Type B pancreatic cell (in vitro differentiated cells): Measurements from ENCODE around the gene TMEM203. TPM values are rescaled to one million over a fixed set of nuclear protein-coding genes. Genes with fewer than 3 reads are reported as not detected.

Source experiments
- DNase-seq: peaks from one replicate; pipeline ENCODE4 v3.0.0; 2021; ENCODE audit warnings: mixed read lengths; ENCODE audit not compliant: unreplicated experiment; ENCODE audit errors: extremely low spot score
- H3K27ac Mint-ChIP-seq: 2 replicates; pipeline ENCODE4 v1.8.0; 2021; ENCODE audit warnings: mild to moderate bottlenecking, mixed read lengths
- H3K27me3 Mint-ChIP-seq: 2 replicates; pipeline ENCODE4 v1.8.0; 2021; ENCODE audit warnings: mixed read lengths
- H3K36me3 Mint-ChIP-seq: 2 replicates; pipeline ENCODE4 v1.8.0; 2021; ENCODE audit warnings: mixed read lengths
- H3K4me1 Mint-ChIP-seq: one replicate; pipeline ENCODE4 v1.8.0; 2021; ENCODE audit warnings: mixed read lengths; ENCODE audit not compliant: unreplicated experiment
- H3K4me3 Mint-ChIP-seq: 2 replicates; pipeline ENCODE4 v1.8.0; 2021; ENCODE audit warnings: mild to moderate bottlenecking, mixed read lengths
- H3K9me3 Mint-ChIP-seq: 2 replicates; pipeline ENCODE4 v1.8.0; 2021; ENCODE audit warnings: mixed read lengths
- total RNA-seq: library from RNA; stranded (reverse); gene quantifications from 2 replicates; pipeline ENCODE4 v1.2.1, GENCODE V29; 2021; ENCODE audit warnings: low replicate concordance
- TF ChIP-seq, protein P1 (sequence below): fragments of 200-600 bp; sonication (generic); conservative IDR thresholded peaks from 2 replicates; pipeline ENCODE4 v1.5.0; 2021; ENCODE audit warnings: antibody characterized with exemption, mild to moderate bottlenecking

The TMEM203 gene
- total RNA-seq, 1 donor from 2014 or later, result 46.3 TPM

DNA sequence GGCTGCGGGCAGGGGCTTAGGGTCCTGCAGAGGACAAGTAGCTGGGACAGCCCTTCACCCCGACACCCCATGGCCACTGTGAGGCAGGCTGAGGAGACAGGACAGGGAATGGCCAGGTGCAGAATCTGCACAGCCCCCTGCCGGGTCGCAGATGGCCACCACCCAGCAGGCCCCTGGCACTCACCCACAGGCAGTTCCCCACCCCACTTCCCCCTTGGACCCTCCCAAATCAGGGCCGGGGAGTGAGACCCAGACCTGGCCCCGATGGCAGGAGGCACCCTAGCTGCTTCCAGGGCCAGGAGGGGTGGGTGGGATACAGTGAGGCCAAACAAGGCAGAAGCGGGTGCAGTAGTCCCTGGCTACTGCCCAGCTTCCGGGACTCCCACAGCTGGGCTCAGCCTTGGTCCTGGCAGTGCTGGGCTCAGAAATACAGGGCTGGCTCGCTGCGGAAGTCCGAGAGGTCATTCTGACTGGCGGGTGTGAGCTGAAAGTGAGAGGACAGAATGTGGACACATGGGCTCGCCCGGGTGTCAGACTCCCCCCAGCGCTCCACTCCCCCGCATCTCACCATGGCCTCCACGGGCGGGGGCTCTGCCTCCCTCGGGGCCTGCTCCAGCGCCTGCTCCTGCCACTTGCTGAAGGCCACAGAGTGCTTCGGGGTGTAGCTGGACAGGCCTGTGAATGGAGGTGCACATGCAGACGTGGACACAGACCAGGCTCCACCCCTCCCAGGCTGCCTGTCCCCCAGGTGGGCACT lies 13.6 kb downstream of the TMEM203 start:
- H3K27ac Mint-ChIP-seq, result no peak overlapping the region
- TF ChIP-seq, protein P1, sequence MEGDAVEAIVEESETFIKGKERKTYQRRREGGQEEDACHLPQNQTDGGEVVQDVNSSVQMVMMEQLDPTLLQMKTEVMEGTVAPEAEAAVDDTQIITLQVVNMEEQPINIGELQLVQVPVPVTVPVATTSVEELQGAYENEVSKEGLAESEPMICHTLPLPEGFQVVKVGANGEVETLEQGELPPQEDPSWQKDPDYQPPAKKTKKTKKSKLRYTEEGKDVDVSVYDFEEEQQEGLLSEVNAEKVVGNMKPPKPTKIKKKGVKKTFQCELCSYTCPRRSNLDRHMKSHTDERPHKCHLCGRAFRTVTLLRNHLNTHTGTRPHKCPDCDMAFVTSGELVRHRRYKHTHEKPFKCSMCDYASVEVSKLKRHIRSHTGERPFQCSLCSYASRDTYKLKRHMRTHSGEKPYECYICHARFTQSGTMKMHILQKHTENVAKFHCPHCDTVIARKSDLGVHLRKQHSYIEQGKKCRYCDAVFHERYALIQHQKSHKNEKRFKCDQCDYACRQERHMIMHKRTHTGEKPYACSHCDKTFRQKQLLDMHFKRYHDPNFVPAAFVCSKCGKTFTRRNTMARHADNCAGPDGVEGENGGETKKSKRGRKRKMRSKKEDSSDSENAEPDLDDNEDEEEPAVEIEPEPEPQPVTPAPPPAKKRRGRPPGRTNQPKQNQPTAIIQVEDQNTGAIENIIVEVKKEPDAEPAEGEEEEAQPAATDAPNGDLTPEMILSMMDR, result no peak
- no peaks in the 10 kb centered on the region for H3K27me3 Mint-ChIP-seq
- no peak for DNase-seq
- peaks cover 9% of the 10 kb centered on the region for H3K4me1 Mint-ChIP-seq
- H3K4me3 Mint-ChIP-seq, result no peak overlapping the region
- H3K36me3 Mint-ChIP-seq, result no peaks in the 10 kb centered on the region
- no peaks in the 10 kb centered on the region for H3K9me3 Mint-ChIP-seq

DNA sequence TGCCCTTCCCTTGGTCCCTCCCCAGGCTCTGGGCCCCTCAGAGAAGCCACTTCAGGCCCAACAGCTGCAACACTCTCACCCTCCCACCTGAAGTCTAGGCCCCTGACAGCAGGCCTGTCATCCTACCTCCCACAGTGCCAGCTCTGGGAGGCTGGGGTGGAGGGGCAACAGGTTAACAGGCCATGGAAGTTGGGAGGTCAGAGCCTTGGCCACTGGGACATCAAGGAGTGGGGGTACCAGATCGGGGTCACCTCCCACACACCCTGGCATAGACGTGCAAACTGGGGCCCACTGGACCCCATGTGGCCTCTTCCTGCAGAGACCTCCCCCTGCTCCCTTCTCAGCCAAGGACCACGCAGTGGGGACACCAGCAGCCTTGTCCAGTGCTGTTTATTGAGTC lies 14.2 kb downstream of the TMEM203 start:
- TF ChIP-seq, protein P1, result no peak
- Mint-ChIP-seq H3K9me3 (no peaks in the 10 kb centered on the region), H3K4me3 (peak overlapping the region; percentile 83), H3K27me3 (no peaks in the 10 kb centered on the region), H3K36me3 (no peaks in the 10 kb centered on the region), H3K27ac (peak overlapping the region; percentile 99), H3K4me1 (peaks cover 12% of the 10 kb centered on the region)
- DNase-seq, result no peak

DNA sequence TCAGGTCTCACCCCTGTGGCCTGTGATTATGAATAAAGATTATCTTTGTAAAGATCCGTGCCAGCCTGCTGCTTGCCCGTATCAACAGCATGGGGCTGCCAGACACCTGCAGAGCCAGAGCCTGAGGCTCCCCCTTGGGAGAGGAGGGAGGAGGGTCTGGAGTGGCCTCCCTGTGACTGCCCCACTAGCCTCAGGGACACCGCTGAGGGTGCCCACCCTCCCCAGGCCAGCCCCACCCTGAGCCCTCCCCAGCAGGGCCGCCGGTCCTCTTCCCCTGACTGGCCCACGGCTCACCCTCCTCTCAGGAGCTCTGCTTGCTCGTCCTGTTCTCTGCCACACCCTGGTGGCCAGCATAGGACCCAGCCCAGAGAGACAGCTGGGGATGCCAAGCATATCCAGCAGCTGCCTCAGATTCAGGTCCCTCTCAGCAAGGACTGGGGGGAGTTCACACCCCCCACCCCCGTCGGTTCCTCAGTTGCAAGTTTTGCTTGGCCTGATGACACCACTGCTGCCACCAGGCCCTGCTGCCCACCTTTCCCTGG lies 15.1 kb downstream of the TMEM203 start:
- Mint-ChIP-seq H3K9me3 (no peaks in the 10 kb centered on the region), H3K4me3 (peak overlapping the region; percentile 83), H3K36me3 (no peaks in the 10 kb centered on the region), H3K4me1 (peaks cover 9% of the 10 kb centered on the region), H3K27ac (peak overlapping the region; percentile 99), H3K27me3 (no peaks in the 10 kb centered on the region)
- no peak for DNase-seq
- TF ChIP-seq, protein P1, result no peak

GRCh38 chr9:137189297-137190295 lies 15.9 kb downstream of the TMEM203 start:
- no peak for DNase-seq
- Mint-ChIP-seq H3K4me3 (peak overlapping the region; percentile 98), H3K9me3 (no peaks in the 10 kb centered on the region), H3K27ac (peak overlapping the region; percentile 99), H3K27me3 (no peaks in the 10 kb centered on the region), H3K4me1 (peaks cover 5% of the 10 kb centered on the region), H3K36me3 (no peaks in the 10 kb centered on the region)
- TF ChIP-seq, protein P1, result no peak

DNA sequence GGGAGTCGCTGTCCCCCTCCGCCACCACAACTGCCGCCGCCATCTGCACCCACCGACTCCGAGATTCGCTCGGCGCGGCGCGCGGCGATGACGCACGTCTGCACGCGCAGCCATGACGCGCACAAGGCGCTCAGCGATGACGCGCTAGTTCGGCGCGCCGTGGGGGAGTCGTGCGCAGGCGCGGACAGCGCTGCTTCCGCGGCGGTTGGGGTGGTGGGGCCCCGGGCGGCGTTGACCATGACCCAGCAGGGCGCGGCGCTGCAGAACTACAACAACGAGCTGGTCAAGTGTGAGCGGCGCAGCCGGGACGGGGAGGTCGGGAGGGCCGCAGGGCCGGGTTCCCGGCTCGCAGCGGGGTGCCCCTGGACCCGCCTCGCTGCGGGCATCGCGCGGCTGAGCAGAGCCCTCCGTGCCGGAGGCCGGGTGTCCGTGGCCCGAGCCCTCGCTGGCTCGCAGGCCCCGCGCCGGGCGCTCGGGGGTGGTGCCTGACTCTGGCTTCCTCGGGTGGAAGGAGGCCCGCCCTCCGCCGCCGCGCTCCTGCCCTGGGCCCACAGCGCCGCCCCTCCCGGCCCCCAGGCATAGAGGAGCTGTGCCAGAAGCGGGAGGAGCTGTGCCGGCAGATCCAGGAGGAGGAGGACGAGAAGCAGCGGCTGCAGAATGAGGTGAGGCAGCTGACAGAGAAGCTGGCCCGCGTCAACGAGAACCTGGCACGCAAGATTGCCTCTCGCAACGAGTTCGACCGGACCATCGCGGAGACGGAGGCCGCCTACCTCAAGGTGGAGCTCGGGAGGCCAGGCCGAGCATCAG lies 16.8 kb downstream of the TMEM203 start, which contains the start of the genes ANAPC2 and SSNA1:
Gene ANAPC2, minus strand, starts transcription at position 71 of the 807 bp plus-strand sequence. Its CDS starts 28 bp downstream, at position 43.
Gene SSNA1, plus strand, starts transcription at position 187 of the 807 bp plus-strand sequence. Its CDS starts 51 bp downstream, at position 238.
- Mint-ChIP-seq H3K4me1 (peaks cover 5% of the 10 kb centered on the region), H3K27ac (peak within 1 kb of the TSS; percentile 99), H3K4me3 (peak within 1 kb of the TSS; percentile 98), H3K27me3 (no peaks in the 10 kb centered on the region), H3K9me3 (no peaks in the 10 kb centered on the region), H3K36me3 (no peaks in the 10 kb centered on the region)
- DNase-seq, result peak; percentile 97
- TF ChIP-seq, protein P1, result peak; percentile 41
